ENCODE data around the gene ACTL6B. TPM values are rescaled to one million over a fixed set of nuclear protein-coding genes. Genes with fewer than 3 reads are reported as not detected.

The ACTL6B gene
- total RNA-seq, 1 donor: not detected

DNA sequence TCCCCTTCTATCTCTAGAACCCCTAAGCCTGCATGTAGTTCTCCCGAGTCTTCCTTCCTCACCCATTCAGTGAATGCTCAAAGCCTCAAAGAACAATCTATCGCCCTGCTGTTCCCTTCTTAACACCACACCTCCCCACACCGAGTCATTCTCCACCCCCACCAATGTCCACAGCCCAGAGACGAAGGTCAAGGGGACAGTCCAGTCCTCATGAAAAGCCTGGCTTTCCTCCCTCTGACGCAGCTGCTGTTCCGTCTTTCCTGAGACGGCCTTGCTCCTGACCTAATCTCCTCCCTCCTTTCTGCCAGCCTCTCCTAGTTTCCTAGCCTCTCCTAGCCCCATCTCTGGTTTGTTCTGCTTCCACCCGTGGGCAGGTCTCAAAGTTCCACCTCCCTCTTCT is 34.7 kb downstream of the ACTL6B start:
- TF ChIP-seq, protein P1, sequence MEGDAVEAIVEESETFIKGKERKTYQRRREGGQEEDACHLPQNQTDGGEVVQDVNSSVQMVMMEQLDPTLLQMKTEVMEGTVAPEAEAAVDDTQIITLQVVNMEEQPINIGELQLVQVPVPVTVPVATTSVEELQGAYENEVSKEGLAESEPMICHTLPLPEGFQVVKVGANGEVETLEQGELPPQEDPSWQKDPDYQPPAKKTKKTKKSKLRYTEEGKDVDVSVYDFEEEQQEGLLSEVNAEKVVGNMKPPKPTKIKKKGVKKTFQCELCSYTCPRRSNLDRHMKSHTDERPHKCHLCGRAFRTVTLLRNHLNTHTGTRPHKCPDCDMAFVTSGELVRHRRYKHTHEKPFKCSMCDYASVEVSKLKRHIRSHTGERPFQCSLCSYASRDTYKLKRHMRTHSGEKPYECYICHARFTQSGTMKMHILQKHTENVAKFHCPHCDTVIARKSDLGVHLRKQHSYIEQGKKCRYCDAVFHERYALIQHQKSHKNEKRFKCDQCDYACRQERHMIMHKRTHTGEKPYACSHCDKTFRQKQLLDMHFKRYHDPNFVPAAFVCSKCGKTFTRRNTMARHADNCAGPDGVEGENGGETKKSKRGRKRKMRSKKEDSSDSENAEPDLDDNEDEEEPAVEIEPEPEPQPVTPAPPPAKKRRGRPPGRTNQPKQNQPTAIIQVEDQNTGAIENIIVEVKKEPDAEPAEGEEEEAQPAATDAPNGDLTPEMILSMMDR (IDR thresholded peaks at IDR 0.05; ENCODE audit: insufficient read depth, low read depth, low read length): no peak
- DNase-seq (ENCODE audit: low read depth): no peak
- no peak overlapping the region for H3K4me3 ChIP-seq (ENCODE audit: low read depth, low read length)

DNA sequence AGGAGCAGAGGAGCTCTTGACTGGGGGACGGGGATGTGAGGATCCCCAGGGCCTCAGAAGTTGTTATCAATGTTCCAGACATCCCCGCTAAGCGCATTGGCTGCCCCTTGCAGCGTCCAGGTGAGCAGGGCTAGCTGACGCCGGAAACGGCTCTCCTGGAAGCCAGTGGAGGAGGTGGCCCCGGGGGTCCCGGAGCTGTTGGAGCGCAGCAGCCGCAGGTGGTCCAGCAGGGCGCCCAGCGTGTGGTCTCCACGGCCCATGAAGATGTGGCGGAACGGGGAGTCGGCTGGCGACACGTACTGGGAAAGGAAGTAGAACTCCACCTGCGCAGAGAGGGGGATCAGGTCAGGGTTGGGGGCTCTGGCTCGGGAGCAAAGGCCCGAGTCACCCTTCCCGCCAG is 35.4 kb downstream of the ACTL6B start:
- TF ChIP-seq, protein P1 (IDR thresholded peaks at IDR 0.05; ENCODE audit: insufficient read depth, low read depth, low read length): no peak
- DNase-seq (ENCODE audit: low read depth): no peak
- no peak overlapping the region for H3K4me3 ChIP-seq (ENCODE audit: low read depth, low read length)

DNA sequence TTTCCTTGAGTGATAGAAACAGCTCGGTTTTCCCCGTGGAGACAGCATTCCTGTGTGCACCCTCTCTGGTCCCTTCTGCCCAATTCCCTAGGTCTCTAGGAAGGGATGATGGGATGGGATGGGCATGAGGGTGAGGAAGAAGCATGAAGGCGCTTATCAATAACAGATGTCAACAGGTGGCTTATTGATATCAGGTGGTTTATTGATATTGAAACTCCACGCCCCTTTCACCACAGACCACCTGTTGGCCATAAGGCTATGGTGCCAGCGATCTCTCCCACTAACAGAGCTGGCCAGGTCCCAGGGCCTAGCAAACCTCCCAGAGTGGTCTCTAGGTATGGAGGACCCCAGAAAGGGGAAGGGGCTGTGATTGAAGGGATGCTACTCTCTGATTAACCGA is 36.0 kb downstream of the ACTL6B start:
- no peak for DNase-seq (ENCODE audit: low read depth)
- TF ChIP-seq, protein P1 (IDR thresholded peaks at IDR 0.05; ENCODE audit: insufficient read depth, low read depth, low read length): no peak
- H3K4me3 ChIP-seq (ENCODE audit: low read depth, low read length): no peak overlapping the region

DNA sequence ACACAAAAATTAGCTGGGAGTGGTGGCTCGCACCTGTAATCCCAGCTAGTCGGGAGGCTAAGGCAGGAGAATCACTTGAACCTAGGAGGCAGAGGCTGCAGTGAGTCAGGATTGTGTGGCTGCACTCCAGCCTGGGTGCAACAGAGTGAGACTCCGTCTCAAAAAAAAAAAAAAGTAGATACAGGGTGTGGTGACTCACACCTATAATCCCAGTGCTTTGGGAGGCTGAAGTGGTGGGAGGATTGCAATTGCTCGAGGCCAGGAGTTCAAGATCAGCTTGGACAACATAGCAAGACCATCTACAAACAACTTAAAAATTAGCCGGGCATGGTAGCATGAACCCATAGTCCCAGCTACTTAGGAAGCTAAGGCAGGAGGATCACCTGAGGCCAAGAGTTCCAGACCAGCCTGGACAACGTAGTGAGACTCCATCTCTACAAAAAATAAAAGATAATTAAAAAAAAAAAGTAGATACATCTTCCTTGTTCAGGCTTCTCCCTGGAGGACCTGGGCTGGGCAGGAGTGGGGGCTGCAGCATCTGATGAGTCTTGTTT is 41.9 kb downstream of the ACTL6B start:
- DNase-seq (ENCODE audit: low read depth): no peak
- no peak overlapping the region for H3K4me3 ChIP-seq (ENCODE audit: low read depth, low read length)
- TF ChIP-seq, protein P1 (IDR thresholded peaks at IDR 0.05; ENCODE audit: insufficient read depth, low read depth, low read length): no peak

DNA sequence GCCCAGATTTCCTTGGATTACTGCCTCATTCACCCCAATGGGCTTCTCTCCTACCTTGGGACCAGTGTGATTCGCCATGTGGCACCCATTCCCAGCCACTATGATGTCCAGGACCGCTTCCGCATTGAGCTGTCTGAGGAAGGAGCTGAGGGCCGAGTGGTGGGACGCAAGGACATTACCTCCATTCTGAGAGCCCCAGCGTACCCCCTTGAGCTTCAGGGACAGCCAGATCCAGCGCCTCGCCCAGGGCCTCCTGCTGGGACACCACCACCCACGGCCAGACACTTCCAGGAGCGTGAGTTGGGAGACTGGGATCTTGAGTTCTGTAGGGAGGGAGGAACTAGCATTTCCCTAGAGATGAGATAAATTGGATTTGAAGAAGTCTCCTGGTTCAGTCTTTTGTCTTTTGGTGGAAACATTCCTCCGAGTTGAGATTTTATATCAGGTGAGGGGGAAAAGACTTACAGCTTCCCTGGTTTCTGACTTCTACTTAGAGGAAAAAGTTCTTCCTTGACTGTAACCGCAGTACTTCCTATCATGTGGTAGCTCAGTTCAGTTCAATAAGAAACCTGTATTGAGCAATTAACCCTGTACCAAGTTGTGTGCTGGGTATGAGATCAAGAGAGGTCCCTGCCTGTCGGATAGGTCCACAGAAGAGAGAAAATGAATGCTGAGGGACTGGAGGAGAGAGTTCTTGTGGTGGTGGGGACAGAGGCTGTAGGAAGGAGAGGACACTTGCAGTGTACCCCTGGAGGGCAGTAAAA is 42.7 kb downstream of the ACTL6B start:
- TF ChIP-seq, protein P1 (IDR thresholded peaks at IDR 0.05; ENCODE audit: insufficient read depth, low read depth, low read length): no peak
- H3K4me3 ChIP-seq (ENCODE audit: low read depth, low read length): peak overlapping the region; percentile 86
- no peak for DNase-seq (ENCODE audit: low read depth)

DNA sequence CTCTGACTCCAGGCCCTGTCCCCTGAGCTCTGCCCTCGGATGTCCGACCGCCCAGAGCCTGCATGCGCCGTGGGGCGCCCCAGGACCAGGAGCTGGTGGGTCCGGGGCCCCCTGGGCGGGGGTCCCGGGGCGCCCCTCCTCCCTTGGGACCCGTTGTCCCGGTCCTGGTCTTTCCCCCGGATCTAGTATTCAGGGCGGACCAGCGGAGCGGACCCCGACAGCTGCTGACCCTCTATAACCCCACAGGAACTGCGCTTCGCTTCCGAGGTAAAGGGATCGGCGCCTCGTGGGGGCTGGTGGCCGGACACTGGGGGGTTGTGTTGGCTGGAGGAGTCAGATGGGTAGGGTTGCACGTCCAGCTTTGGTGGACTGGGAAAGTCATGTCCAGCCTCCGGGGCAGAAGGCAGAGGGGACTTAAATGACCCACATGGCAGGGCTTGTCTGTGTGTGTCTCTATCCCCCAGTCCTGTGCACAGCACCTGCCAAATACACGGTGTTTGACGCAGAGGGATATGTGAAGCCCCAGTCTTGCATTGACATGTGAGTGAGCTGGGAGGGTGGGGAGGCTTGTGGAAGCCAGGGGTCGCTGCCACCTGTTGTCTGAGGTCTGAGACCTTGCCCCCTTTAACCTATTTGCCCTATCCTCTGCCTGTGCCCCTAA is 43.4 kb downstream of the ACTL6B start:
- peak overlapping the region; percentile 86 for H3K4me3 ChIP-seq (ENCODE audit: low read depth, low read length)
- no peak for DNase-seq (ENCODE audit: low read depth)
- TF ChIP-seq, protein P1 (IDR thresholded peaks at IDR 0.05; ENCODE audit: insufficient read depth, low read depth, low read length): peak; percentile 25
